Transverse colon (tissue), 4 donors: ENCODE results near the gene IGLL5. TPM values are rescaled to one million over a fixed set of nuclear protein-coding genes. Genes with fewer than 3 reads are reported as not detected.

Source experiments
- DNase-seq: peaks from one replicate; pipeline ENCODE4 v3.0.0-alpha.2; 2019
- H3K27ac ChIP-seq, 4 donors: fragments of 200-600 bp; sonication (generic); 2 replicates each; pipeline ENCODE4 v1.5.1; 2016 to 2018; ENCODE audit warnings: inconsistent platforms in 4 of 4
- H3K27me3 ChIP-seq: fragments of 200-600 bp; sonication (generic); 2 replicates; pipeline ENCODE4 v1.5.1; 2017; ENCODE audit warnings: inconsistent platforms
- H3K36me3 ChIP-seq, 4 donors: fragments of 200-600 bp; sonication (generic); 2 replicates each; pipeline ENCODE4 v1.5.1; 2017 to 2019; ENCODE audit warnings: inconsistent platforms in 4 of 4
- H3K4me1 ChIP-seq, 4 donors: fragments of 200-600 bp; sonication (generic); 2 replicates each; pipeline ENCODE4 v1.5.1; 2017 to 2020; ENCODE audit warnings: inconsistent platforms in 4 of 4
- H3K4me3 ChIP-seq, 4 donors: fragments of 200-600 bp; sonication (generic); 1 replicate in 1 of 4; 2 replicates in 3 of 4; pipeline versions ENCODE4 v1.5.1 to v1.6.1; 2017 to 2019; ENCODE audit warnings: inconsistent platforms in 4 of 4
- H3K9me3 ChIP-seq, 2 donors: fragments of 200-600 bp; sonication (generic); 2 replicates each; pipeline ENCODE4 v1.5.1; 2017 to 2019; ENCODE audit warnings: inconsistent platforms in 2 of 2
- CTCF ChIP-seq, 5 experiments: fragments of 200-600 bp in 3 of 5; fragments of 450-650 bp in 2 of 5; sonication (generic) in 3 of 5; IDR thresholded peaks; 1 replicate in 2 of 5; 2 replicates in 3 of 5; pipeline ENCODE4 v1.5.1; 2016 to 2017; ENCODE audit warnings: antibody characterized with exemption in 5 of 5, inconsistent platforms in 3 of 5, mild to moderate bottlenecking in 2 of 5, moderate library complexity in 1 of 5
- EP300 ChIP-seq: sonication (generic); formaldehyde crosslinking; IDR thresholded peaks from one replicate; pipeline ENCODE4 v1.6.1; 2017; ENCODE audit warnings: antibody characterized with exemption, low read depth
- POLR2A ChIP-seq: fragments of 450-650 bp; IDR thresholded peaks from one replicate; pipeline ENCODE4 v1.6.1; 2016; ENCODE audit warnings: antibody characterized with exemption, mild to moderate bottlenecking, moderate library complexity
- POLR2AphosphoS5 ChIP-seq, 3 donors: sonication (generic); formaldehyde crosslinking; IDR thresholded peaks; one replicate each; pipeline ENCODE4 v1.6.1; 2016; ENCODE audit warnings: antibody characterized with exemption in 3 of 3
- WGBS, 2 donors: methylation state at CpG; one replicate each; pipeline ENCODE4 v1.1.5; 2018; ENCODE audit warnings: low coverage in 1 of 2; 5-methylcytosine and 5-hydroxymethylcytosine counted together
- in situ Hi-C, 4 donors: fragments of 200-750 bp; cut with MboI; loops; one replicate each; pipeline versions ENCODE4 v1.15.0 to v1.15.1; 2017; ENCODE audit warnings: low sequenced_read_pairs in 3 of 4, low pct_ligation_motif_present in 1 of 4, low pct_unique_long_range_greater_than_20kb in 1 of 4
- intact Hi-C: fragments of 100-400 bp; cut with DNase I; formaldehyde crosslinking; loops from one replicate; pipeline ENCODE4 v1.15.1; 2023; ENCODE audit warnings: low total_unique reads
- total RNA-seq, 4 donors: library from RNA; depleted of rRNA; stranded (reverse); fragments of >200 nt; gene quantifications; one replicate each; pipeline ENCODE4 v1.1.0, GENCODE V29; 2016

Gene IGLL5
- total RNA-seq, 4 donors from 2014 or later, result 14.9 to 104 (median 33.8) TPM; not detected in 1

- no peaks in the 10 kb centered on the region for H3K9me3 ChIP-seq
- H3K27ac ChIP-seq, result peak overlapping the region in 2 of 4 donors; percentile 48 to 77
- DNase-seq, result no peak
- intact Hi-C loops (no loop called here), in situ Hi-C loops (no loop called here)
- no peaks in the 10 kb centered on the region for H3K4me1 ChIP-seq
- H3K27me3 ChIP-seq, result no peaks in the 10 kb centered on the region
- WGBS, 2 donors, result 83 to 100% methylated on average over 4 to 11 of the region's 11 CpGs
- H3K4me3 ChIP-seq, result no peak overlapping the region
- no peak for TF ChIP-seq CTCF (IDR thresholded peaks at IDR 0.05)
- no peak for TF ChIP-seq POLR2AphosphoS5 (IDR thresholded peaks at IDR 0.05)
- no peak for TF ChIP-seq EP300
- no peak for TF ChIP-seq POLR2A
- H3K36me3 ChIP-seq, result no peaks in the 10 kb centered on the region
These were observed 47.0 kb downstream of the IGLL5 start for GRCh38 chr22:22934543-22935055.

- no peaks in the 10 kb centered on the region for H3K9me3 ChIP-seq
- H3K4me3 ChIP-seq, result no peak overlapping the region
- TF ChIP-seq POLR2AphosphoS5 (IDR thresholded peaks at IDR 0.05) (no peak), CTCF (IDR thresholded peaks at IDR 0.05) (no peak)
- H3K27ac ChIP-seq, result peak overlapping the region in 2 of 4 donors; percentile 48 to 77
- DNase-seq, result no peak
- H3K36me3 ChIP-seq, result no peaks in the 10 kb centered on the region
- no peaks in the 10 kb centered on the region for H3K4me1 ChIP-seq
- 72% methylated on average over 3 of the region's 3 CpGs; no CpG with 5 or more reads in 1 of the 2 donors for WGBS, 2 donors
- no peaks in the 10 kb centered on the region for H3K27me3 ChIP-seq
- in situ Hi-C loops (no loop called here), intact Hi-C loops (no loop called here)
These were observed 47.5 kb downstream of the IGLL5 start for GRCh38 chr22:22935056-22935545.

GRCh38 chr22:22935546-22936157, 48.0 kb downstream of the IGLL5 start:
- H3K27me3 ChIP-seq, result no peaks in the 10 kb centered on the region
- in situ Hi-C loops, result no loop called here

More at GRCh38 chr22:22935546-22936157, 48.0 kb downstream of the IGLL5 start:
- H3K36me3 ChIP-seq, result no peaks in the 10 kb centered on the region
- H3K4me3 ChIP-seq, result no peak overlapping the region
- intact Hi-C loops, result no loop called here
- WGBS, 2 donors, result 50 to 67% methylated on average over 2 to 4 of the region's 4 CpGs
- no peaks in the 10 kb centered on the region for H3K4me1 ChIP-seq
- peak in 2 of 3 donors; percentile 14 to 73 for TF ChIP-seq POLR2AphosphoS5 (IDR thresholded peaks at IDR 0.05)
- no peak for TF ChIP-seq POLR2A
- peak in 1 of 5 experiments; percentile 11 for TF ChIP-seq CTCF (IDR thresholded peaks at IDR 0.05)
- no peak for TF ChIP-seq EP300
- H3K27ac ChIP-seq, result peak overlapping the region in 2 of 4 donors; percentile 48 to 77
- no peaks in the 10 kb centered on the region for H3K9me3 ChIP-seq
- peak; percentile 75 for DNase-seq
